ENCODE data around the gene LSM12. TPM values are rescaled to one million over a fixed set of nuclear protein-coding genes. Genes with fewer than 3 reads are reported as not detected.

Gene LSM12
- total and polyA plus RNA-seq, 2 of the 8 experiments (the other 6 are each of a cell fraction or from before 2014, with no cell fraction given) = 69.8 to 142 TPM

DNA sequence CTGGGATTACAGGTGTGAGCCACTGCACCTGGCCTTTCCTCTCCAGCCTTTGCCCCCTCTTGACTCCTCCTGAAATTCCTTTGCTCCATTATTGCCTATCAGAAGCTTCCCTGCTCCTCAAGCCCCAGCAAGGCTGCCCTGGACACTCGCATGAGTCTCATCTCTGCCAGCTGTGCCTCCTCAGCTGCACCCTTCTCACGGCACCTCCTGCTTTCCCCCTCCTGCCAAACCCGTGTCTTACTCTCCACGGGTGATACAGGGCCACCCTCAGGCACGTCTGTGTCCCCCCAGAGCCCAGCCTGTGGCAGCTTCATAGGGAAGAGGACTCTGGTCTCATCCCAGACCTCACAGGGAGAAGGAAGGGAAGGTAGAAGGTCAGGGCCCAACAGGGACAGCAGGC lies 19.4 kb upstream of the LSM12 start (continued):
- TF ChIP-seq, protein P1, sequence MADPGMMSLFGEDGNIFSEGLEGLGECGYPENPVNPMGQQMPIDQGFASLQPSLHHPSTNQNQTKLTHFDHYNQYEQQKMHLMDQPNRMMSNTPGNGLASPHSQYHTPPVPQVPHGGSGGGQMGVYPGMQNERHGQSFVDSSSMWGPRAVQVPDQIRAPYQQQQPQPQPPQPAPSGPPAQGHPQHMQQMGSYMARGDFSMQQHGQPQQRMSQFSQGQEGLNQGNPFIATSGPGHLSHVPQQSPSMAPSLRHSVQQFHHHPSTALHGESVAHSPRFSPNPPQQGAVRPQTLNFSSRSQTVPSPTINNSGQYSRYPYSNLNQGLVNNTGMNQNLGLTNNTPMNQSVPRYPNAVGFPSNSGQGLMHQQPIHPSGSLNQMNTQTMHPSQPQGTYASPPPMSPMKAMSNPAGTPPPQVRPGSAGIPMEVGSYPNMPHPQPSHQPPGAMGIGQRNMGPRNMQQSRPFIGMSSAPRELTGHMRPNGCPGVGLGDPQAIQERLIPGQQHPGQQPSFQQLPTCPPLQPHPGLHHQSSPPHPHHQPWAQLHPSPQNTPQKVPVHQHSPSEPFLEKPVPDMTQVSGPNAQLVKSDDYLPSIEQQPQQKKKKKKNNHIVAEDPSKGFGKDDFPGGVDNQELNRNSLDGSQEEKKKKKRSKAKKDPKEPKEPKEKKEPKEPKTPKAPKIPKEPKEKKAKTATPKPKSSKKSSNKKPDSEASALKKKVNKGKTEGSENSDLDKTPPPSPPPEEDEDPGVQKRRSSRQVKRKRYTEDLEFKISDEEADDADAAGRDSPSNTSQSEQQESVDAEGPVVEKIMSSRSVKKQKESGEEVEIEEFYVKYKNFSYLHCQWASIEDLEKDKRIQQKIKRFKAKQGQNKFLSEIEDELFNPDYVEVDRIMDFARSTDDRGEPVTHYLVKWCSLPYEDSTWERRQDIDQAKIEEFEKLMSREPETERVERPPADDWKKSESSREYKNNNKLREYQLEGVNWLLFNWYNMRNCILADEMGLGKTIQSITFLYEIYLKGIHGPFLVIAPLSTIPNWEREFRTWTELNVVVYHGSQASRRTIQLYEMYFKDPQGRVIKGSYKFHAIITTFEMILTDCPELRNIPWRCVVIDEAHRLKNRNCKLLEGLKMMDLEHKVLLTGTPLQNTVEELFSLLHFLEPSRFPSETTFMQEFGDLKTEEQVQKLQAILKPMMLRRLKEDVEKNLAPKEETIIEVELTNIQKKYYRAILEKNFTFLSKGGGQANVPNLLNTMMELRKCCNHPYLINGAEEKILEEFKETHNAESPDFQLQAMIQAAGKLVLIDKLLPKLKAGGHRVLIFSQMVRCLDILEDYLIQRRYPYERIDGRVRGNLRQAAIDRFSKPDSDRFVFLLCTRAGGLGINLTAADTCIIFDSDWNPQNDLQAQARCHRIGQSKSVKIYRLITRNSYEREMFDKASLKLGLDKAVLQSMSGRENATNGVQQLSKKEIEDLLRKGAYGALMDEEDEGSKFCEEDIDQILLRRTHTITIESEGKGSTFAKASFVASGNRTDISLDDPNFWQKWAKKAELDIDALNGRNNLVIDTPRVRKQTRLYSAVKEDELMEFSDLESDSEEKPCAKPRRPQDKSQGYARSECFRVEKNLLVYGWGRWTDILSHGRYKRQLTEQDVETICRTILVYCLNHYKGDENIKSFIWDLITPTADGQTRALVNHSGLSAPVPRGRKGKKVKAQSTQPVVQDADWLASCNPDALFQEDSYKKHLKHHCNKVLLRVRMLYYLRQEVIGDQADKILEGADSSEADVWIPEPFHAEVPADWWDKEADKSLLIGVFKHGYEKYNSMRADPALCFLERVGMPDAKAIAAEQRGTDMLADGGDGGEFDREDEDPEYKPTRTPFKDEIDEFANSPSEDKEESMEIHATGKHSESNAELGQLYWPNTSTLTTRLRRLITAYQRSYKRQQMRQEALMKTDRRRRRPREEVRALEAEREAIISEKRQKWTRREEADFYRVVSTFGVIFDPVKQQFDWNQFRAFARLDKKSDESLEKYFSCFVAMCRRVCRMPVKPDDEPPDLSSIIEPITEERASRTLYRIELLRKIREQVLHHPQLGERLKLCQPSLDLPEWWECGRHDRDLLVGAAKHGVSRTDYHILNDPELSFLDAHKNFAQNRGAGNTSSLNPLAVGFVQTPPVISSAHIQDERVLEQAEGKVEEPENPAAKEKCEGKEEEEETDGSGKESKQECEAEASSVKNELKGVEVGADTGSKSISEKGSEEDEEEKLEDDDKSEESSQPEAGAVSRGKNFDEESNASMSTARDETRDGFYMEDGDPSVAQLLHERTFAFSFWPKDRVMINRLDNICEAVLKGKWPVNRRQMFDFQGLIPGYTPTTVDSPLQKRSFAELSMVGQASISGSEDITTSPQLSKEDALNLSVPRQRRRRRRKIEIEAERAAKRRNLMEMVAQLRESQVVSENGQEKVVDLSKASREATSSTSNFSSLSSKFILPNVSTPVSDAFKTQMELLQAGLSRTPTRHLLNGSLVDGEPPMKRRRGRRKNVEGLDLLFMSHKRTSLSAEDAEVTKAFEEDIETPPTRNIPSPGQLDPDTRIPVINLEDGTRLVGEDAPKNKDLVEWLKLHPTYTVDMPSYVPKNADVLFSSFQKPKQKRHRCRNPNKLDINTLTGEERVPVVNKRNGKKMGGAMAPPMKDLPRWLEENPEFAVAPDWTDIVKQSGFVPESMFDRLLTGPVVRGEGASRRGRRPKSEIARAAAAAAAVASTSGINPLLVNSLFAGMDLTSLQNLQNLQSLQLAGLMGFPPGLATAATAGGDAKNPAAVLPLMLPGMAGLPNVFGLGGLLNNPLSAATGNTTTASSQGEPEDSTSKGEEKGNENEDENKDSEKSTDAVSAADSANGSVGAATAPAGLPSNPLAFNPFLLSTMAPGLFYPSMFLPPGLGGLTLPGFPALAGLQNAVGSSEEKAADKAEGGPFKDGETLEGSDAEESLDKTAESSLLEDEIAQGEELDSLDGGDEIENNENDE (IDR thresholded peaks at IDR 0.05; ENCODE audit: insufficient replicate concordance, low read length) = no peak
- TF ChIP-seq GTF2F1 (IDR thresholded peaks at IDR 0.05; ENCODE audit: borderline replicate concordance, low read depth, low read length) = no peak

All from H1 (cell line).